Inflammatory macrophage (primary cell): ENCODE data around the gene PEAK3.
"Not testable (repeated sequence)": the region's sequence is repeated elsewhere in the genome, so short reads cannot be mapped to it uniquely, and the experiment has no call there.

Experiments used
- DNase-seq, 2 donors: peaks; one replicate each; pipeline ENCODE4 v3.0.0-alpha.2; 2020 to 2022

PEAK3 gene

DNA sequence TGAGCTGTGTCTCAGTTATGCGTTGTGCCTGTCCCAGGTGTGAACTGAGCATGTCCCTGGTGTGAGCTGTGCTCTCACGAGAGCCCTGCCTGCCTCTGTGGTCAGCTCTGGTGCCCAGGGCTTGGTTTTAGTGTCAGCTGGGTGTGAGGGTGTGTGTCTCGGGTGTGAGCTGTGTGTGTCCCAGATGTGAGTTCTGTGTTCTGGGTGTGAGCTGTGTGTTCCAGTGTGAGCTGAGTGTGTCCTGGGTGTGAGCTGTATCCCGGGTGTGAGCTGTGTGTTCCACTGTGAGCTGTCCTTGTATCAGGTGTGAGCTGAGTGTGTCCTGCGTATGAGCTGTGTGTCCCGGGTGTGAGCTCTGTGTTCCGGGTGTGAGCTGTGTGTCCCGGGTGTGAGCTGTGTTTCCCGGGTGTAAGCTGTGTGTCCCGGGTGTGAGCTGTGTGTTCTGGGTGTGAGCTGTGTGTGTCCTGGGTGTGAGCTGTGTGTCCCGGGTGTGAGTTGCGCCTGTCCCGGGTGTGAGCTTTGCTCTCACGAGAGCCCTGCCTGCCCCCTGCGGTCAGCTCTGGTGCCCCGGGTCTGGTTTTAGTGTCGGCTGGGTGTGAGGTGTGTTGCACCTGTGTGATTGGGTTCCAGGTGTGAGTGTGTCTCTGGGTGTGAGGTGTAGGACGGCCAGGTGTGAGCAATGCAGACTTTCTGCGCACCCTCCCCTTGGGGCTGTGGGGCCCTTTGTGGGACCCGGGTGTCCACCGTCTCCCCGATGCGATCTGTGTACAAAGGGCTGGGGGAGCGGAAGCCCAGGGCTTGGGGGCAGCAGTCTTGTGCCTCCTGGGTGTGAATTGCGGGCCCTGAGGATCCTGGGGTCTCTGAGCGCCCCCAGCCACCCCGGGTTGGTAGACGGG lies 7.1 kb upstream of the PEAK3 start:
- no peak for DNase-seq

DNA sequence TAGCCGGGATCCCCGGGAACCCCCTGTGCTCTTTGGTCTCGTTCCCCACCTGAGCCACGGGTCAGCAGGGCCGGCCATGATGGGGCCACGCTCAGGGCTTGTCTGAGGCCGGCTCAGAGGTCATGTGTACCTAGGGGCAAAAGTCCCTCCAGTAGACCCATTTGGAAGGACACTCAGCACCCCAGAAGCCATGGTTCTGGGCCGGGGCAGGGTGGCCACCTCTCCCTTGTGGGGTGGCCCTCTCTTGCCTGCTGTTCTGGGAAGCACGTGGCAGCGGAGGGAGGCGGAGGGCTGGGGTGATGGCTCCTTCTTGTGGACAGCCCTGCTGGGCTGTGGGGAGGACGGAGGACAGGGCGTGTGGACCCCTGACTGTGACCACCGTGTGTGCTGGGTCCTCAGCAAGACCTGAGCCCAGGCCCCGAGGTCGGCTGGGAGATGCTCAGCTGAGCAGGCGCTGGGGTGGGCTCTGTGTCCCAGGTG lies 6.4 kb upstream of the PEAK3 start:
- DNase-seq: no peak

DNA sequence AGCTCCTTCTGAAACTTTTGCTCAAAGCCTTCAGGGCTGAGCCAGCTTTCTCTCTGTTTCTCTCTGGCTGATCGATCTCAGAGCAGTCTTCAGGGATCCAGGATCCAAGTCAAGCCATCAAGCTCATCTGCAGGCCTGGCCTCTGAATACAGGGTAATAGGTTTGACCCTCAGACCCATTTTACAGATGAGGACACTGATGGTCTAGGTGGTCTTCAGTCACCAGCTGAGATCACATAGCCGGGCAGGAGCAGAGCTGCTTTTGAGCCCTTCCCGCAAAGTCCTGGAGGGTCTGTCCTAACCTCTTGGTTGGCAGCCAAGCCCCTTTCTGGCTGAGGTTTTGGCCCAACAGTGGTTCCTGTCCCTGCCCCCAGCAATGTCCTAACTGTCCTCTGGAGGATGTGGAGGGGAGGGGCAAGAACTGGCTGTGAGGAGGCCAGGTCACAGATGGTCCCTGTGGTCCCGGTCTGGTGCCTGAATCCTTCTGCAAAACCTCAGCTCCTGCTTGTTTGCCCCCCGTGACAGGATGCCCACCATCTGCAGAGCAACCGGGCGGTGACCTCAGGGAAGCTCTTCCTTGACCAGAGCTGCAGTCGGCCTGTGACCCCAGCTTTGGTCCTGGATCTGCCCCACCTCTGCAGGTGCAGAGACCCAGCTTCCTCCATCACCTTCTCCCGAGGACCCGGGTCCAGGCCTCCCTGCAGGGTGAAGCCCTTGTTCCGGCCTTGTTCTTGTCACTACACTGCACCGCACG lies 5.8 kb upstream of the PEAK3 start:
- DNase-seq: no peak

DNA sequence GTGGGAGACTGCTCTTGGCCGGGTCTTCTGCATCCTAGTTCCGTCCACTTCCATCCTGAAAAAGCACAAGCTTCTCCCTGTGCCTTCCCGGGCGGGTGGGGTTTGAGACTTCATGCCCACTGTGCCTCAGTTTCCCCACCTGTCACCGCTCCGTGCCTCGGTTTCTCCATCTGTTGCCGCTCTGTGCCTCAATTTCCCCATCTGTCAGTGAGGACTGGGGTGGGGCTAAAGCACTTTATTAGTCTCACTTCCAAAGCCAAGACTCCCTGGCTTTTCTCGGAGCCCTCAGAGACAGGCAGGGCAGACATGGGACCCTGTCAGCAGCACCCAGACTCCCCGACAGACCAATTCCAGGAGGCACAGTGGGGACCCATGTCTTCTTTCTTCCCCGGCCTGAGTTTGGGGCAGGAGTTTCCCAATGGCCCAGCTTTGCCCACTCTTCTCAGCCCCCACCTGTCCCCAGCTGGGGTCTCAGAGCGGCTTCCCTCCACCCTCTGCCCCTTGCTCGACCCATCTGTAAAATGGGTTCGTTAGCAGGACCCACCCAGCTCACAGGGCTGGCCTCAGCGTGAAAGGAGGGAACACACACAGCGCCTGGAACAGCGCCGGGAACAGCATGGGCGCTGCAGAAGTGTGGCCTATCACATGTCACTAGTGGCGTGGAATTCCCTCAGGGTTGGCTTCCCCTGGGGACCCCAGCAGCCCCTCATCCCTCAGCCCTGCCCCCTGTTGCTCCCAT lies 4.6 kb upstream of the PEAK3 start:
- no peak for DNase-seq

DNA sequence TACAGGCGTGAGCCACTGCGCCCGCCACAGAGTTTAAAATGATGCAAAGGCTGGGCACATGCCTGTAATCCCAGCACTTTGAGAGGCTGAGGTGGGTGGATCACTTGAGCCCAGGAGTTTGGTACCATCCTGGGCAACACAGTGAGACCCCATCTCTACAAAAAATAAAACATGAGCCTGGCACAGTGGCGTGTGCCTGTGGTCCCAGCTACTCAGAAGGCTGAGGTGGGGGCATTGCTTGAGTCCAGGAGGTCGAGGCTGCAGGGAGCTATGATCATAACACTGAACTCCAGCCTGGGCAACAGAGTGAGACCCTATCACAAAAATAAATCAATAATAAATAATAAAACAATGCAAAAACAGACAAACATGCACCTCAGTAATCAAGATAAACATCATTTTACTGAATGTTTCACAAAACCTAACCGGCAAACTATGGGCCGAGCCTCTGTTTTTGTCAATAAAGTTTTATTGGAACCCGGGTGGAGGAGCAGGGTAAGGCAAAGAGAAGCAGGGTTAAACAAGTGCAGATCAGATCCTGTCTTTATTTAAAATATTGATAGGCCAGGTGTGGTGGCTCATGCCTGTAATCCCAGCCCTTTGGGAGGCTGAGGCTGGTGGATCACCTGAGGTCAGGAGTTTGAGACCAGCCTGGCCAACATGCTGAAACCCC lies 2.0 kb upstream of the PEAK3 start:
- no peak for DNase-seq

DNA sequence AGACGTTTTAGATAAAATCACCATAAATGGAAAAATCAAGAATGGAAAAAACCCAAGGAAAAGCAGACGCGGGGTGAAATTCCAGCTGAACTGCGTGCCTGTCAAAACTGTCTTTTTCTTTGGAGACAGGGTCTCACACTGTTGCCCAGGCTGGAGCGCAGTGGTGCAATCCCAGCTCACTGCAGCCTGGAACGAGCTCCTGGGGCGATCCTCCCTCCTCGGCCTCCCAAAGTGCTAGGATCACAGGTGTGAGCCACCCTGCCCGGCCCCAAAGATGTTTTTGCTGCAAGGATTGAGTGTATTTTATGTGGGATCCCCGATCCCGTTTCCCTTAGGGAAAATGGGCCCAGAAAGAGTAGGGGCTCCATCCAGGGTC lies 875 bp upstream of the PEAK3 start:
- no peak for DNase-seq

DNA sequence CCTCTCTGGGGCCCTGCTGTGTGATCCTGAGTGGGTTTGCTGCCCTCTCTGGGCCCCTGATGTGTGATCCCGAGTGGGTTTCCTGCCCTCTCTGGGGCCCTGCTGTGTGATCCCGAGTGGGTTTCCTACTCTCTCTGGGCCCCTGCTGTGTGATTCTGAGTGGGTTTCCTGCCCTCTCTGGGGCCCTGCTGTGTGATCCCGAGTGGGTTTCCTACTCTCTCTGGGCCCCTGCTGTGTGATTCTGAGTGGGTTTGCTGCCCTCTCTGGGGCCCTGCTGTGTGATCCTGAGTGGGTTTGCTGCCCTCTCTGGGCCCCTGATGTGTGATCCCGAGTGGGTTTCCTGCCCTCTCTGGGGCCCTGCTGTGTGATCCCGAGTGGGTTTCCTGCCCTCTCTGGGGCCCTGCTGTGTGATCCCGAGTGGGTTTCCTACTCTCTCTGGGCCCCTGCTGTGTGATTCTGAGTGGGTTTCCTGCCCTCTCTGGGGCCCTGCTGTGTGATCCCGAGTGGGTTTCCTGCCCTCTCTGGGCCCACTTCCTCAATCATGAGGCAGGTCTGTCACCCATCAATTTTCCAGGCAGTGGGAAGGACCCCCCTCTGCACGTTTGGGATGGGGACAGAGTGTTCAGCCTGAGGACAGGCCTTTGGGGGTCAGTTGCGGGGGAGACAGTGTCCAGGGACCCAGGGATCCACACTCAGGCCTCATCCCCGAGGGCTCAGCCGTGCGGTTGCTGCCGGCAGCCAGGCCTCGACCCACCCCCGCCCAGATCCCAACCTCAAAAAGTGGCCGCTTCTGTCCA lies 512 bp downstream of the PEAK3 start:
- DNase-seq: not testable (repeated sequence)

DNA sequence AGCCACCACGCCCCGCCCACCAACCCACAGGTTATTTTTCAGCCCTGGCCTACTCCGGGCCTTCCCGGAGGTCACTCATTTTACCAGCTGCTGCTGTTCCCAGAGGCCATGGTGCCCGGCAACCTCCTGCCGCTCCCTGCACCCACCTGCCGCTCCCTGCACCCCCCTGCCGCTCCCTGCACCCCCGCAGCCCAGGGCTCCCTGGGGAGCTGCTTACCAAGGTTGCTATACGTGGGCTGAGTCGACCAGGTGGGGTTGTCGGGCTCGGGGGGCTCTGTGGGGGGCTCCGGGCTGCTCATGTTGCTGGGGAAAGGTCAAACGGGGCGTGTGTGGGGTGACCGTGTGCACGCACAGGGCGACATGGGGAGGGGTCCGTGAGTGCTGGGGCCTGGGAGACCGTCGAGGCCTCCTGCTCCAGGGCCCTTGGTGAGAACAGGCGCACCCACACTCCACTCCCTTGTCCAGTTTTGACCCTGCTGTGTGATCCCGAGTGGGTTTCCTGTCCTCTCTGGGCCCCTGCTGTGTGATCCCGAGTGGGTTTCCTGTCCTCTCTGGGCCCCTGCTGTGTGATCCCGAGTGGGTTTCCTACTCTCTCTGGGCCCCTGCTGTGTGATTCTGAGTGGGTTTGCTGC lies 1.2 kb downstream of the PEAK3 start:
- DNase-seq: no peak

DNA sequence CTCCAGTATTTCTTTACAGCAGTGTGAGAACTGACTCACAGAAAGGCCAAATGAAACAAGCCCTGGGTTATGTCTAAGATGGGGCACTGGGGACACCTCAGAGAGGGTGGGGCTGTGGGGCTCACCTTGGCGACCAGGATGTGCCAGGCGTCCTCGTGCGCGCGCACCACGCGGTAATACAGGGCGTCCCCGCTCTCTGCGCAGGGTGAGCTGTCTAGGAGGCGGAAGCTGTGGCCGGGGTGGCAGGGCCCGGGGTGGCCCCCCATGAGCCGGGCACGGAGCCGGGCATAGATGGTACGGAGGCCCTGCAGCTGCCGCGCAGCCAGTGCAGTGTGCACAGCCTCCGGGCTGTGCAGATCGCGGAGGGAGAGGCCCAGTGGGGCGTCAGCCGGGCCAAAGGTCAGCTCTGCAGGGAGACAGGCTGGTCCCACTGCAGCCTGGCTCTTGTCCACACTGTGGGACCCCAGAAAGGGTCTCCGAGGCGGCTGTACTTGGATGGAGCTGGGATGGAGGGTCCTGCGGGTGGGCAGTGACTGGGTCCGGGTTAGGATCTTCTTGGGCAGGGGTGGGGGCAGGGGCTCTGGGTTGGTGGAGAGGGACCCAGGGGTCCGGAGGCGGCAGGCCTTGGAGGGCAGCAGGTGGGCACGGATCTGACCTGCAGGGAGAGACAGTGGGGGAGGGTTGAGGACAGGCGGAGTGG lies 3.4 kb downstream of the PEAK3 start:
- DNase-seq: no peak

DNA sequence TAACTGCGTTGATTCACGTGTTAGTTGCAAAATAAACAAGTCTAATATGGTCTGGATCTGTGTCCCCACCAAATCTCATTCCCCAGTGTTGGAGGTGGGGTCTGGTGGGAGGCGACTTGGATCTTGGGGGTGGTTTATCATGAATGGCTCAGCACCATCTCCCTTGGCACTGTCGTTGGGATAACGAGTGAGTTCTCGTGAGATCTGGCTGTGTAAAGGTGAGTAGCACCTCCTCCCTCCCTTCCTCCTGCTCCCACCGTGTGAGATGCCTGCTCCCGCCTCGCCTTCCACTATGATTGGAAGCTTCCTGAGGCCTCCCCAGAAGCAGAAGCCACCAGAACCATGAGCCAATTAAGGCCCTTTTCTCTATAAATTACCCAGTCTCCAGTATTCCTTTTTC lies 4.8 kb downstream of the PEAK3 start:
- no peak for DNase-seq

DNA sequence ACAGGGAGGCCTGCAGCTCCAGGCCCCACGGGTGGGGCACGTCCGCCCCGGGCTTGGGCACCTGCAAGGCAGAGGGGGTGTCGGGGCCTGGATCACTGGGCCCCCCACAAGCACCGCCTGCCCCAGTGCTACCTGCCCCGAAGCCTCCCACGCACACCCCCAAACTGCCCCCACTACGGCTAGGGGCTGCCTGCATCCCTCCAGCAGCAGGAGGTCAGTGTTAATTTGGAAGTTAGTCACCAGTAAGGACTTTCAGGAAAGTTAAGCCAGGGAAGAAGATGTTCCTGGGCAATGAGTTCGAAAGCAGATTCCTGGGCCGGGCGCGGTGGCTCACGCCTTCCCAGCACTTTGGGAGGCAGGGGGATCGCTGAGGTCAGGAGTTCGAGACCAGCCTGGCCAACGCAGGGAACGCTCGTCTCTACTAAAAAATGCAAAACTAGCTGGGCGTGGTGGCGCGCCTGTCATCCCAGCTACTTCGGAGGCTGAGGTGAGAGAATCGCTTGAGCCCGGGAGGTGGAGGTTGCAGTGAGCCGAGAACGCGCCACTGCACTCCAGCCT lies 5.5 kb downstream of the PEAK3 start:
- no peak for DNase-seq

DNA sequence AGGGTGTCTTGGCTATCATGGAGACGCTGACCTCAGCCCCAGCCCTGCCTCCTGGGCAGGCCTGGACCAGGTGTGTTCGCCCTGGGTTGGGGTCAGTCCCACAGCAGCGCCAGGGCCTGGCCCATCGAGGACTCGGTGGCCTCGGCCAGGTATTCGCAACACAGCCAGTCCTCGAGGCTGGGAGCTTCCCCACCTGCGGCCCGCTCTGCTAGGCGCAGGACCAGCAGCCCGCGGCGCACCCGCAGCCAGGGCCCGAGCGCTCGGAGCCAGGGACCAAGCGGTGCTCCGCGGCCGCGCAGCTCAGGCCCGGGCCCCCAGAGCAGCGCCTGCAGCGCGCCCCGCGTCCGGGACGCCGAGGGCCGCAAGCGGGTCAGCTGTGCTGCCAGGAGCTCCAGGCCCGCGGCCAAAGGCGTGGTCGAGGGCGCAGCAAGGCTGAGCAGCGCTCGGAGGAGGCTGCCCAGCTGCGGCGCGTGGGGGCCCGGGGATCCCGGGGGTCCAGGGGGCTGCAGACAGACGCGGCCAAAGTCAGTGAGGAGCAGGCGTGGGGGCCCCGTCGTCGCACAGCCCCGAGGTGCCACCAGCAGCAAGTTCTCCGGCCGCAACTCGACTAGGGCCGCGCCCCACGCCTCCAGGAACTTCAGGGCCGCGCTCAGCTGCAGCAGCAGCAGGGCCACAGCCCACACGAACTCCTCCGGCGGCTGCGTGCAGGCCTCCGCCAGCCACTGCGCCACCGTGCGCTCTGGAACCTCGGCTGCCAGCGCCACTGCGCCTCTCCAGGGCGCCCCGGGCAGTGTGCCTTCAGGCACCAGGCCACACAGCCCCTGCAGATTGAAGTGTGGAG lies 6.2 kb downstream of the PEAK3 start:
- DNase-seq: no peak

DNA sequence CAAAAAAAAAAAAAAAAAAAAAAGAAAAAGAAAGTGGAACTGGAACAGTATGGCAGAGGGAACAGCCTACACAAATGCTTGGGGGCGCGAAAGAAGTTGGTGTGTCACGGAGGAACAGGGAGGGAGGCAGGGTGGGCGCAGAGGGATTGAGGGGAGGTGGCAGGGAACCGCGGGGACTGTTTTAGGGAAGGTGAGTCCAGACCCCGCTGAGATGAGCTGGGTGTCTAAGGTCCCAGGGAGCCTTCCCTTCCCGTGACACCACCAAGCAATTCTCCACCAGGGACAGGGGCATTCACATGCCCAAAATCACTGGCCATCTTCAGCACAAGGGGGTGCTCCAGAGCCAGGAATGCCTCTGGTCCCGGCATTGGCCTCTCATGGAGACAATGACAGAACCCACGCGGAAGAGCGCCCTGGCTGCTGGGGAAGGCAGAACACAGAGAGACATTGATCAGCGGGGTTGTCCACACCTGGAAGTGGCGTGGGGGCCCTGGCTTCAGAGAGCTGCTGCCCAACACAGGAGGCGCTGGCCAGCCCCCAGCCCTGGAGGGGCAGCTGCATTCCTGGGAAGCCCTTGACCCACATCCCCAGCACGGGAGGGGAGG lies 6.9 kb downstream of the PEAK3 start:
- DNase-seq: peak; percentile 80 to 81

DNA sequence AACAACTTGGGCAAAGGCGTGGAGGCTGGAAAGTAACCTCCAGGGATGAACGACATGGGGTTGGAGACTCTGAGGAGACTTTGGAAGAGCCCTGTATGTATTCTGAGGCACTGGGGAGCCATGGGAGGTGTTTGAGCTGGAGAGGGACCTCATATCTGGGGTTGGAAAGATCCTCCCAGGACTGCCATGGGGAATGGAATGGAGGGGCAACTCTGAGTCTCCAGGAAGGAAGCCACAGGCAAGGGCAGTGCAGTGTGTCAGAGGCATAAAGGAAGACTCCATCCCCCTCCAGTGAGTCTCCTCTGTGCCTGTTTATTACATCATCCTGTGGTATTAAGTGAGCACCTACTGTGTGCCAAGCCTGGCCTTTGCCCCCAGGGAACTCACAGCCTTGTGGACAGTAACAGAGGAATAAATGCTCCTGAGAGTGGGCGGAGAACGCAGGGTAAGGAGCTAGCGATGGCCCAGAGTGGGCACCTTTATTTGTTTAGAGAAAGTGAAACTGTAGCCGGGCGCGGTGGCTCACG lies 7.7 kb downstream of the PEAK3 start:
- DNase-seq: no peak

DNA sequence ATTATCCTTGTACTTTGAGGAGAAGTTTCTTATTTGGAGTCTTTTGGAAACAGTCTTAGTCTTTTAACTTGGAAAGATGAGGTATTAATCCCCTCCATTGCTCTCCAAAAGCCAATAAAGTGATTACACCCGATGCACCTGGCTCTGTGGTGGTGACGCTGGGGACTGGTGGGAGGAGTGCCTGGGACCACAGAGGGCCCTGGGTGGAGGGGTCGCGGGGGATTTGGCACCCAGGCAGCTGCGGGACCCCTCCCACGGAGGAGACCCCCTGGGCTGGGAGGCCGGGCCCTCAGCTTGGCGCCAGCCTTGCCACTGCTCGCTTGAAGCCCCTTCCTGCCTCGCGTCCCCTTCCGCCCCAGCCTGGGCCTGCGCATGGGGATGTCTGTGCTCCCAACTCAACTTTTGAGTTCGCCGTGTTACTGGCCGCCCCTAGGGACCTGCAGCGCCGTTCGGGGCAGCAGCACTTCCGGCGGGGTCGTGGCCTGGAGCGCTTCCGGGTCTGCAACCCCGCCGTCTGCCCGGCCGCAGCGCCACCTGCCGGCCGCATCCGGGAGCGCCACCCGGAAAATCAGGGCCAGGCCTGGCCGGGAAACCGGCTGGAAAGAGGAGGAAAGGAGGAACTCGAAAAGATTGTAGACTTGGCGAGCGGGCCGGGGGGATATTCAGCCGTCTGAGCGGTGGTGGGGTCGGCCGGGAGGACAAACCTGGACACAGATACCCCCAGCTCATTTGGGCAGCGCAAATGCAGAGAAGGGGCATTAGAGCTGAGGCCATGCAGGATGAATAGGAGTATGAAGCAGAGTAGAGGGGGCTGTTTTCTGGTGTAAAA lies 8.4 kb downstream of the PEAK3 start:
- peak; percentile 73 to 80 for DNase-seq

DNA sequence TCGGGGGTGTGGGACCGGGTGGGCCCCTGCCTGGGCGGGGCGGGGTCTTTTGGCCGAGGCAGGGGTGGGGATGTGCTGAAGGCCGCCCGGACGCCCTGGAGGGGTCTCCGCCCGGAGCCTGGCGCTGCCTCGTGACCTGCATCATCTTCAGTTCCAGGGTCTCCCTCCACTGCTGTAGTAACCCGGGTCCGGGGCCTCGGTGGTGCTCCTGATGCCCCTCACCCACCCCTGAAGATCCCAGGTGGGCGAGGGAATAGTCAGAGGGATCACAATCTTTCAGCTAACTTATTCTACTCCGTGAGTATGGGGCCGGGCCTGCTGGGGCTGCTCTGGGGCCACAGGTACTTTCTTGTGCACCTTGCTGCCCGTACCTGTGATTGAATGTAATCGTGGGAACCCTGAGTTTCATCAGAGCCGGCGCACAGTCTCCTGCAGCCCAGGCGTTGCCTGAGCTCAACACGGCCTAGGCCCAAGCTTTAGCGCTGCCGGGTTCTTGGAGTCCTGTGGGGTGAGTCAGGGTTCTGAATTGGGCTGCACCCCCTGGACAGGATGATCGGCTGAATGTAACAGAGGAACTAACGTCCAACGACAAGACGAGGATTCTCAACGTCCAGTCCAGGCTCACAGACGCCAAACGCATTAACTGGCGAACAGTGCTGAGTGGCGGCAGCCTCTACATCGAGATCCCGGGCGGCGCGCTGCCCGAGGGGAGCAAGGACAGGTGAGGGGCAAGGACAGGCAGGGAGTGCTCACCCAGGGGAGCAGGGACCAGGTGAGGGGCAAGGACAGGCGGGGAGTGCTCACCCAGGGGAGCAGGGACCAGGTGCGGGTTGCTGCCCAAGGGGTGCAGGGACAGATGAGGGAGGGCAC lies 10.5 kb downstream of the PEAK3 start:
- DNase-seq: peak in 1 of 2 donors; percentile 48
